Stomach (tissue), 9 donors: ENCODE measurements around the gene CENPE. TPM values are rescaled to one million over a fixed set of nuclear protein-coding genes. Genes with fewer than 3 reads are reported as not detected.

Experiments used
- DNase-seq, 2 donors: peaks; one replicate each; pipeline versions ENCODE4 v3.0.0 to v3.0.0-alpha.2; 2013 to 2019
- H3K27ac ChIP-seq, 5 donors: fragments of 200-600 bp in 4 of 5; sonication (generic) in 4 of 5; one replicate each; pipeline ENCODE4 v1.5.1; 2013 to 2019; ENCODE audit warnings: mild to moderate bottlenecking in 1 of 5, moderate library complexity in 1 of 5
- H3K27me3 ChIP-seq, 3 donors: fragments of 200-600 bp; sonication (generic); one replicate each; pipeline ENCODE4 v1.5.1; 2017 to 2019; ENCODE audit warnings: mixed run types in 1 of 3
- H3K36me3 ChIP-seq, 4 donors: fragments of 200-600 bp; sonication (generic); 1 replicate in 3 of 4; 2 replicates in 1 of 4; pipeline ENCODE4 v1.5.1; 2016 to 2019
- H3K4me1 ChIP-seq, 4 donors: fragments of 200-600 bp; sonication (generic); one replicate each; pipeline ENCODE4 v1.5.1; 2016 to 2019
- H3K4me3 ChIP-seq, 4 donors: fragments of 200-600 bp; sonication (generic) in 3 of 4; one replicate each; pipeline ENCODE4 v1.5.1; 2016 to 2019; ENCODE audit warnings: mild to moderate bottlenecking in 1 of 4
- H3K9me3 ChIP-seq, 4 donors: fragments of 200-600 bp; sonication (generic); one replicate each; pipeline ENCODE4 v1.5.1; 2016 to 2019
- EP300 ChIP-seq: sonication (generic); formaldehyde crosslinking; IDR thresholded peaks from one replicate; pipeline ENCODE4 v1.6.1; 2017; ENCODE audit warnings: antibody characterized with exemption
- POLR2A ChIP-seq, 4 donors: fragments of 450-650 bp; IDR thresholded peaks; one replicate each; pipeline ENCODE4 v1.6.1; 2016; ENCODE audit warnings: antibody characterized with exemption in 4 of 4, control low read depth in 2 of 4, mild to moderate bottlenecking in 1 of 4, moderate library complexity in 1 of 4
- POLR2AphosphoS5 ChIP-seq, 3 donors: sonication (generic); formaldehyde crosslinking; IDR thresholded peaks; one replicate each; pipeline ENCODE4 v1.6.1; 2016; ENCODE audit warnings: antibody characterized with exemption in 3 of 3
- WGBS, 5 donors: extraction: QIAGEN DNeasy Blood & Tissue Kit in 3 of 5; methylation state at CpG; one replicate each; pipeline versions ENCODE4 v1.1.5 to v1.1.7; 2013 to 2018; 5-methylcytosine and 5-hydroxymethylcytosine counted together
- intact Hi-C: fragments of 100-400 bp; cut with DNase I; formaldehyde crosslinking; loops from one replicate; pipeline ENCODE4 v1.15.1; 2023; ENCODE audit warnings: low total_unique reads
- polyA plus RNA-seq, 3 donors: library from polyadenylated mRNA; stranded (reverse); fragments of 200-250 nt; gene quantifications; one replicate each; pipeline ENCODE4 v1.2.3, GENCODE V29; 2013
- total RNA-seq, 5 donors: library from RNA; depleted of rRNA; stranded (reverse); fragments of >200 nt; gene quantifications; one replicate each; pipeline versions ENCODE4 v1.1.0 to v1.2.3, GENCODE V29; 2014 to 2016
- TF ChIP-seq, protein P1 (sequence below), 7 experiments: fragments of 450-650 bp in 4 of 7; fragments of 200-600 bp in 3 of 7; sonication (generic) in 3 of 7; IDR thresholded peaks; one replicate each; pipeline ENCODE4 v1.5.1; 2016 to 2019; ENCODE audit warnings: antibody characterized with exemption in 7 of 7, control low read depth in 2 of 7, mild to moderate bottlenecking in 1 of 7
- donor health status: healthy with polysubstance abuse.
- donor health status: Bipolar disorder and iron deficiency.
- donor health status: healthy.

Gene CENPE
- total and polyA plus RNA-seq, 8 donors: 0.31 to 9.4 (median 2.8) TPM

- DNase-seq: peak; percentile 59 to 82
- WGBS, 5 donors: 0 to 1% (median 1%) methylated on average over 34 to 82 of the region's 82 CpGs
- H3K36me3 ChIP-seq: peaks cover 4 to 14% (median 11%) of the 10 kb centered on the region in 4 donors
- H3K27ac ChIP-seq: peak overlapping the region; percentile 82 to 91 (median 88)
- H3K4me3 ChIP-seq: peak overlapping the region; percentile 60 to 78 (median 69)
- intact Hi-C loops: no loop called here
- H3K9me3 ChIP-seq: no peaks in the 10 kb centered on the region
- H3K27me3 ChIP-seq: no peaks in the 10 kb centered on the region
- peak in 1 of 3 donors; percentile 55 for TF ChIP-seq POLR2AphosphoS5 (IDR thresholded peaks at IDR 0.05)
- peak; percentile 4 for TF ChIP-seq EP300
- TF ChIP-seq POLR2A (IDR thresholded peaks at IDR 0.05): no peak
- H3K4me1 ChIP-seq: peaks cover 20 to 41% (median 28%) of the 10 kb centered on the region in 4 donors
Observed at GRCh38 chr4:103075894-103076746, 122.0 kb downstream of the CENPE start.

GRCh38 chr4:103075435-103075893, 122.7 kb downstream of the CENPE start:
- no peaks in the 10 kb centered on the region for H3K27me3 ChIP-seq
- peak overlapping the region in 4 of 5 donors; percentile 87 to 91 (median 88) for H3K27ac ChIP-seq
- no peak for TF ChIP-seq POLR2A (IDR thresholded peaks at IDR 0.05)
- TF ChIP-seq EP300: no peak
- TF ChIP-seq, protein P1, sequence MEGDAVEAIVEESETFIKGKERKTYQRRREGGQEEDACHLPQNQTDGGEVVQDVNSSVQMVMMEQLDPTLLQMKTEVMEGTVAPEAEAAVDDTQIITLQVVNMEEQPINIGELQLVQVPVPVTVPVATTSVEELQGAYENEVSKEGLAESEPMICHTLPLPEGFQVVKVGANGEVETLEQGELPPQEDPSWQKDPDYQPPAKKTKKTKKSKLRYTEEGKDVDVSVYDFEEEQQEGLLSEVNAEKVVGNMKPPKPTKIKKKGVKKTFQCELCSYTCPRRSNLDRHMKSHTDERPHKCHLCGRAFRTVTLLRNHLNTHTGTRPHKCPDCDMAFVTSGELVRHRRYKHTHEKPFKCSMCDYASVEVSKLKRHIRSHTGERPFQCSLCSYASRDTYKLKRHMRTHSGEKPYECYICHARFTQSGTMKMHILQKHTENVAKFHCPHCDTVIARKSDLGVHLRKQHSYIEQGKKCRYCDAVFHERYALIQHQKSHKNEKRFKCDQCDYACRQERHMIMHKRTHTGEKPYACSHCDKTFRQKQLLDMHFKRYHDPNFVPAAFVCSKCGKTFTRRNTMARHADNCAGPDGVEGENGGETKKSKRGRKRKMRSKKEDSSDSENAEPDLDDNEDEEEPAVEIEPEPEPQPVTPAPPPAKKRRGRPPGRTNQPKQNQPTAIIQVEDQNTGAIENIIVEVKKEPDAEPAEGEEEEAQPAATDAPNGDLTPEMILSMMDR (IDR thresholded peaks at IDR 0.05): no peak
- TF ChIP-seq POLR2AphosphoS5 (IDR thresholded peaks at IDR 0.05): no peak
- peak in 1 of 2 donors; percentile 24 for DNase-seq
- peak overlapping the region; percentile 60 to 78 (median 69) for H3K4me3 ChIP-seq
- peaks cover 0 to 8% (median 6%) of the 10 kb centered on the region in 4 donors for H3K36me3 ChIP-seq
- intact Hi-C loops: no loop called here
- WGBS, 5 donors: 8 to 27% (median 21%) methylated on average over 4 of the region's 4 CpGs
- H3K9me3 ChIP-seq: no peaks in the 10 kb centered on the region
- peaks cover 20 to 41% (median 28%) of the 10 kb centered on the region in 4 donors for H3K4me1 ChIP-seq

DNA sequence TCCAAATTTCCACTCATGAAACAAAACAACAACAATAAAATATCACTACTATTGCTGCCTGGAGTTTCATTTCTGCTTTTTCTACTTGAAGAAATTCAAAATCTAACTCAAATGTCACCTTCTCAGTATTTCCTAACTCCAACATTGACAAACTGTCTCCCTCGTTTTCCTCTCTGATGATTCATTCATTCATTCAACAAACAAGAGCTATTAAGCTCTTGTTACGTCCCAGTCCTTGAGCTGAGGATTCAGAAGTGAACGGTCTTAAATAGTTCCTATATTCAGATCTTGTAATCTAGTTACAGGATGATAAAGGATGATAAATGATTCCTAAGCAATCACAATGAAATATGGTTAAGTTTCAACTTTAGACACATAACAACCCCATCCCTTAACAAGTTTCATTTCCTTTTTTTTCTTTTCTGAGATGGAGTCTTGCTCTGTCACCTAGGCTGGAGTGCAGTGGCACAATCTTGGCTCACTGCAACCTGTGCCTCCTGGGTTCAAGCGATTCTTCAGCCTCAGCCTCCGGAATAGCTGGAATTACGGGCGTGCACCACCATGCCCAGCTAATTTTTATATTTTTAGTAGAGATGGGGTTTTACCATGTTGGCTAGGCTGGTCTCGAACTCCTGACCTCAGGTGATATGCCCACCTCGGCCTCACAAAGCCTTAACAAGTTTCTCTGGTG, 123.3 kb downstream of the CENPE start:
- no peak for DNase-seq
- TF ChIP-seq POLR2A (IDR thresholded peaks at IDR 0.05) (no peak), EP300 (no peak), POLR2AphosphoS5 (IDR thresholded peaks at IDR 0.05) (no peak)
- TF ChIP-seq, protein P1 (IDR thresholded peaks at IDR 0.05): no peak
- Histone ChIP-seq H3K36me3 (peaks cover 0 to 5% (median 4%) of the 10 kb centered on the region in 4 donors), H3K4me1 (peaks cover 20 to 41% (median 28%) of the 10 kb centered on the region in 4 donors), H3K4me3 (peak overlapping the region in 2 of 4 donors; percentile 71 to 78), H3K27me3 (no peaks in the 10 kb centered on the region), H3K9me3 (no peaks in the 10 kb centered on the region), H3K27ac (peak overlapping the region in 1 of 5 donors; percentile 89)
- 79 to 85% (median 83%) methylated on average over 9 of the region's 9 CpGs for WGBS, 5 donors
- intact Hi-C loops: no loop called here

DNA sequence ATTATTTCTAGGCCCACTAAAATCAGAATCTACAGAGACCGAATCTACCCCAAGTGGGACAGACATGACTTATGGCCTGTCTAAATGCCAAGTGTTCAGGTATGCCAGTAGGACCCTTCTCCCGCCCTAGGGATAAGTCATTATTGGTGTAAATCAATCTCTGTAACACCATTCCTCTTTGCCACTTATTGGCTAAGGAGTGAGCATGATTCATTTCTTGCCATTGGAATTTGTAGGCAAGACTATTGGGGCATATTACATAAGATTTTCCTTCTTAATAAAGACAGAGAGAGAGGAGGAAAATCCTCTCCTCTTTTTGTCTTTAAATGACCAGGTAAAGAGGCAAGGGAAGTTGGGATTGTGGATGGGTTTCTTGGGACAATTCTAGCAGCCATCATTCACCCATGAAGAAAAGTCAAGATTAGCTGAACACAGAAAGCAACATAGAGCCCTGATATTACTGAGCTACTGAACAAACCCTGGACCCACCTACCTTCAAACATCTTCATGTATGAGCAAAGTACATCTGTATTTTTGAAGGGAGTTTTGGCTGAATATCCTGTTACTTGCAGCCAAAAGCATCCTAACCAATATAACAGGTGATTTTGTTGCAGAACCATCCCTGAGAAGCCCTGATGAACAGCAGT, 124.2 kb downstream of the CENPE start:
- H3K36me3 ChIP-seq: no peaks in the 10 kb centered on the region
- H3K27ac ChIP-seq: peak overlapping the region in 2 of 5 donors; percentile 15 to 62
- no peak for DNase-seq
- H3K9me3 ChIP-seq: no peaks in the 10 kb centered on the region
- WGBS, 5 donors: 72 to 86% (median 75%) methylated on average over 2 of the region's 2 CpGs
- intact Hi-C loops: no loop called here
- H3K4me1 ChIP-seq: peaks cover 20 to 41% (median 28%) of the 10 kb centered on the region in 4 donors
- TF ChIP-seq, protein P1 (IDR thresholded peaks at IDR 0.05): no peak
- TF ChIP-seq POLR2AphosphoS5 (IDR thresholded peaks at IDR 0.05) (no peak), POLR2A (IDR thresholded peaks at IDR 0.05) (no peak), EP300 (no peak)
- H3K27me3 ChIP-seq: no peaks in the 10 kb centered on the region
- H3K4me3 ChIP-seq: no peak overlapping the region
